Measurements from ENCODE around the gene ABCA6. TPM values are rescaled to one million over a fixed set of nuclear protein-coding genes. Genes with fewer than 3 reads are reported as not detected.

The ABCA6 gene
- polyA plus RNA-seq, 4 donors = 1.8 to 4.8 (median 3.3) TPM

GRCh38 chr17:69056179-69056823, 85.4 kb downstream of the ABCA6 start:
- DNase-seq (ENCODE audit: low read depth in 4 of 4, low spot score in 3 of 4) = no peak

DNA sequence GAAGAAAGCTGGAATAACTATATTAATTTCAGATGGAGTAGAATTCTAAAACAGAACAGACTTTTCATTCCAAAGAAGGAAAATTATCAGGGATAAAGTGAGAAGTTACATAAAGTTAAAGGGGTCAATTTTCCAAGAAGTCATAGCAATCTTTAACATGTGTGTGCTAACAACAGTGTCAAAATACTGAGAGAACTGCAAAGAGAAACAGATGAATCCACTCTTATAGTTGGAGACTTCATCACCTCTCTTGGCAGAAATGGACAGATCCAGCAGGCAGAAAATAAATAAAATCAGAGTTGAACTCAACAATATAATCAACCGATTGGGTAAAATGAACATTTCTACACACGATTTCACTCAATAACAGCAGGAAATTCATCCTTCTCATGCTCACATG, 86.4 kb downstream of the ABCA6 start:
- DNase-seq (ENCODE audit: low read depth in 4 of 4, low spot score in 3 of 4) = no peak

GRCh38 chr17:69050999-69051775, 90.5 kb downstream of the ABCA6 start:
- DNase-seq (ENCODE audit: low read depth in 4 of 4, low spot score in 3 of 4) = no peak

- DNase-seq (ENCODE audit: low read depth in 4 of 4, low spot score in 3 of 4) = no peak
Observed at GRCh38 chr17:69048634-69049033, 93.1 kb downstream of the ABCA6 start.

GRCh38 chr17:69047368-69048263, 94.1 kb downstream of the ABCA6 start:
- DNase-seq (ENCODE audit: low read depth in 4 of 4, low spot score in 3 of 4) = no peak

- DNase-seq (ENCODE audit: low read depth in 4 of 4, low spot score in 3 of 4) = no peak
Observed at GRCh38 chr17:69046121-69046807, 95.4 kb downstream of the ABCA6 start.

DNA sequence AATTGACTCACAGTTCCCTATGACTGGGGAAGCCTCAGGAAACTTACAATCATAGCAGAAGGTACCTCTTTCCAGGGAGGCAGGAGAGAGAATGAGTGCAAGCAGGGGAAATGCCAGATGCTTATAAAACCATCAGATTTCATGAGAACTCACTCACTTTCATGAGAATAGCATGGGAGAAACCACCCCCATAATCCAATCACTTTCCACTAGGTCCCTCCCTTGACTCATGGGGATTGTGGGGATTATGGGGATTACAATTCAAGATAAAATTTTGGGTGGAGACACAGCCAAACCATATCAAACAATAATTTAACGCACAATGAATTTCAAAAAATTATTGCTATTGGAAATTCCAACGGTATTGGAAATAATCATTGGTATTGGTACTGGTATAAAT, 96.0 kb downstream of the ABCA6 start:
- no peak for DNase-seq (ENCODE audit: low read depth in 4 of 4, low spot score in 3 of 4)

GRCh38 chr17:69044371-69044770, 97.3 kb downstream of the ABCA6 start:
- DNase-seq (ENCODE audit: low read depth in 4 of 4, low spot score in 3 of 4) = no peak

DNA sequence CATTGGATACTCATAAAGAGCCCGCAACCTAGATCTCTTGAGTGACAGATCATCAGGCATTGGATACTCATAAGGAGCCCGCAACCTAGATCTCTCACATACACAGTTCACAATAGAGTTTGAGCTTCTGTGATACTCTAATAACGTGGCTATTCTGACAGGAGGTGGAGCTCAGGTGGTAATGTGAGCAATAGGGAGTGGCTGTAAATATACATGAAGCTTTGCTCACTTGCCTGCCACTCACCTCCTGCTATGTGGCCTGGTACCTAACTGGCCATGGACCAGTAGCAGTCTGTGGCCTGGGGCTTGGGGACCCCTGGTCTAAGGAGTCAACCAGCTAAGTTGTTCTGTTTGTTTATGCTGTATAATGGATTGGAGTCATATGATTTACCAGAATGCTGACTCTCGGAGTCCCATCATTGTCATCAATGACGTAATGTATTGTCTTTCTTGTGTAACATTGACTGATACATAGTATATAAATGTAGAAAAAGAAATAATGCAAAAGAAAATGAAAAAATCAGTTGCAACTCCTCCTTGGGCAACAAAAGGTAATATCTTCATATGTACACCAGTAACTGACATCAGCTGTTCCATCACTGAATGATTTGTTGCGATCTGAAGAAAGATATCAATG, 98.5 kb downstream of the ABCA6 start:
- DNase-seq (ENCODE audit: low read depth in 4 of 4, low spot score in 3 of 4) = no peak

GRCh38 chr17:69042308-69042707, 99.4 kb downstream of the ABCA6 start:
- DNase-seq (ENCODE audit: low read depth in 4 of 4, low spot score in 3 of 4) = no peak

- DNase-seq (ENCODE audit: low read depth in 4 of 4, low spot score in 3 of 4) = no peak
Observed at GRCh38 chr17:69031839-69032238, 109.9 kb downstream of the ABCA6 start.

GRCh38 chr17:69030169-69030568, 111.5 kb downstream of the ABCA6 start:
- no peak for DNase-seq (ENCODE audit: low read depth in 4 of 4, low spot score in 3 of 4)

Other genes with a start within 250 kb of the ABCA6 start
- 1 to 10 TPM; 1.2 to 3.8 (median 1.4) TPM for gene ABCA8, start 186.5 kb downstream of the ABCA6 start, polyA plus RNA-seq (ENCODE audit: insufficient read length in 4 of 4)
- gene ABCA9, start 81.0 kb downstream of the ABCA6 start, polyA plus RNA-seq (ENCODE audit: insufficient read length in 4 of 4) = 1 to 10 TPM; 2.0 to 2.9 (median 2.7) TPM
- gene ABCA10, start 86.9 kb upstream of the ABCA6 start, polyA plus RNA-seq (ENCODE audit: insufficient read length in 4 of 4) = 1 to 10 TPM; 1.5 to 2.1 (median 1.6) TPM
- 10 to 100 TPM; 24.7 to 30.4 (median 28.4) TPM for gene ABCA5, start 185.2 kb upstream of the ABCA6 start, polyA plus RNA-seq (ENCODE audit: insufficient read length in 4 of 4)

All from right renal pelvis (tissue), 4 donors.